AG08396 (cell line): ENCODE data around the gene MAML1.
"Not testable (repeated sequence)": the region's sequence is repeated elsewhere in the genome, so short reads cannot be mapped to it uniquely, and the experiment has no call there.

Experiments used
- DNase-seq: peaks from one replicate; pipeline ENCODE4 v3.0.0; 2012; ENCODE audit warnings: low spot score, mixed read lengths

MAML1 gene, protein sequence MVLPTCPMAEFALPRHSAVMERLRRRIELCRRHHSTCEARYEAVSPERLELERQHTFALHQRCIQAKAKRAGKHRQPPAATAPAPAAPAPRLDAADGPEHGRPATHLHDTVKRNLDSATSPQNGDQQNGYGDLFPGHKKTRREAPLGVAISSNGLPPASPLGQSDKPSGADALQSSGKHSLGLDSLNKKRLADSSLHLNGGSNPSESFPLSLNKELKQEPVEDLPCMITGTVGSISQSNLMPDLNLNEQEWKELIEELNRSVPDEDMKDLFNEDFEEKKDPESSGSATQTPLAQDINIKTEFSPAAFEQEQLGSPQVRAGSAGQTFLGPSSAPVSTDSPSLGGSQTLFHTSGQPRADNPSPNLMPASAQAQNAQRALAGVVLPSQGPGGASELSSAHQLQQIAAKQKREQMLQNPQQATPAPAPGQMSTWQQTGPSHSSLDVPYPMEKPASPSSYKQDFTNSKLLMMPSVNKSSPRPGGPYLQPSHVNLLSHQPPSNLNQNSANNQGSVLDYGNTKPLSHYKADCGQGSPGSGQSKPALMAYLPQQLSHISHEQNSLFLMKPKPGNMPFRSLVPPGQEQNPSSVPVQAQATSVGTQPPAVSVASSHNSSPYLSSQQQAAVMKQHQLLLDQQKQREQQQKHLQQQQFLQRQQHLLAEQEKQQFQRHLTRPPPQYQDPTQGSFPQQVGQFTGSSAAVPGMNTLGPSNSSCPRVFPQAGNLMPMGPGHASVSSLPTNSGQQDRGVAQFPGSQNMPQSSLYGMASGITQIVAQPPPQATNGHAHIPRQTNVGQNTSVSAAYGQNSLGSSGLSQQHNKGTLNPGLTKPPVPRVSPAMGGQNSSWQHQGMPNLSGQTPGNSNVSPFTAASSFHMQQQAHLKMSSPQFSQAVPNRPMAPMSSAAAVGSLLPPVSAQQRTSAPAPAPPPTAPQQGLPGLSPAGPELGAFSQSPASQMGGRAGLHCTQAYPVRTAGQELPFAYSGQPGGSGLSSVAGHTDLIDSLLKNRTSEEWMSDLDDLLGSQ

DNA sequence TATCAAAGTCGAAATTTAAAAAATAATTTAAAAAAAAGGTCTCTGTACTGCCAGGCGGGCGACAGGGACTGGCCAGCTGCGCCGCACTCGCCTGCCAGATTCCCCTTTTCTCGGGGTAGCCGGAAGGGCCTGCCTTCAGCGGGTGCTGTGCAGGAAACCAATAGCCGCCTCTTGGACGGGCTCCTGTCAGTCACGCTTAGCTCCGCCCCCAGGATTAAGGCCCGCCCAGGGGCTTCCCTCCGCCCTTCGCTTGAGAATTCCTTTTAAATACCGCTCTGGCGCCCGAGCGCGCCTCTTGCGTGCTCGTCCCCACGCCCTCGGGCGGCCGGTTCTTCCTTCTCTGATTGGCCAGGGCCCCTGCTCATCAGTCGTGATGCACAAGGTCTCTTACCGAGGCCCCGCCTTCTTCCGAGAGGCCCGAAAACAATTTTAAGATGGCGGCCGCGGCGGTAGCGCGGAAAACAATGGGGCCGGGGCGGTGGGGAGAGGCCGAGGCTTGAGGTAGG lies at the start of gene MAML1:
MAML1 (plus strand) TSS at position 411 of the 506 bp plus-strand sequence. CDS start 291 bp downstream, outside the sequence.
- DNase-seq: peak; percentile 99

DNA sequence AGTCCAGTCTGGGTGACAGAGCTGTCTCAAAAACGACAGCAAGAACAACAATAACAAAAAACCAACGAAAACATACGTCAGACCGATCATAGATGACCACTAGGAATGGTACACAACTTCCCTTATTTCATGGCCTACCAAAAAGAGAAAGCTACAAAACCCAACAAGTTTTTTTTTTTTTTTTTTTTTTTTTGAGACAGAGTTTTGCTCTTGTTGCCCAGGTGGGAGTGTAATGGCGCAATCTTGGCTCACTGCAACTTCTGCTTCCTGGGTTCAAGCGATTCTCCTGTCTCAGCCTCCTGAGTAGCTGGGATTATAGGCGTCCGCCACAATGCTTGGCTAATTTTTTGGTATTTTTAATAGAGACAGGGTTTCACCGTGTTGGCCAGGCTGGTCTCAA lies 43.4 kb upstream of the MAML1 start:
- not testable (repeated sequence) for DNase-seq

DNA sequence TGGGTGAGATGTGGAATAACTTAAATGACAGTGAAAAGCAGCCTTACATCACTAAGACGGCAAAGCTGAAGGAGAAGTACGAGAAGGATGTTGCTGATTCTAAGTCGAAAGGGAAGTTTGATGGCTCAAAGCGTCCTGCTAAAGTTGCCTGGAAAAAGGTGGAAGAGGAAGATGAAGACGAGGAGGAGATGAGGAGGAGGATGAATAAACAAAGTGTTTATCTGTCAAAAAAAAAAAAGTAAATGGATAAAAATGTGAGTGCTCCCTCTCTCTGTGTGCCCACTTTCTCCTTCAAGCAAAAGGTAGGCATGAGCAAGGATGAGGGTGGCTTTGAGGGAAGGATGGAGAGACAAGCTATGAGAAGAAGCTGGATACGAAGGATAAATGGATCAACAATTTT lies 38.1 kb upstream of the MAML1 start:
- DNase-seq: no peak

GRCh38 chr5:179696603-179697002 lies 36.0 kb upstream of the MAML1 start:
- DNase-seq: no peak

DNA sequence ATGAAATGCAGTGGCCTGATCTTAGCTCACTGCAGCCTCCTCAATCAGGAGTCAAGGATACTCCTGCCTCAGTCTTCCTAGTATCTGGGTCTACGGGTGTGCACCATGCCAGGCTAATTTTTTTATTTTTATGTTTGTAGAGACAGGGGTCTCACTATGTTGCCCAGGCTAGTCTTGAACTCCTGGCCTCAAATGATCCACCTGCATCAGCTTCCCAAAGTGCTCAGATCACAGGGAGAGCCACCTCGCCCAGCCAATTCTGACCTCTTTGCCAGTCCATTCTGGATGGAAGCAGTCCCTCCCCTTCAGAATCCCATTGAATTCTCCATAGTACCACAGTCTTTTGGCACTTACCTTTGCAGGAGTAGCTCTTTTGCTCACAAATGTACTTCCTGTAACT lies 35.5 kb upstream of the MAML1 start:
- no peak for DNase-seq

DNA sequence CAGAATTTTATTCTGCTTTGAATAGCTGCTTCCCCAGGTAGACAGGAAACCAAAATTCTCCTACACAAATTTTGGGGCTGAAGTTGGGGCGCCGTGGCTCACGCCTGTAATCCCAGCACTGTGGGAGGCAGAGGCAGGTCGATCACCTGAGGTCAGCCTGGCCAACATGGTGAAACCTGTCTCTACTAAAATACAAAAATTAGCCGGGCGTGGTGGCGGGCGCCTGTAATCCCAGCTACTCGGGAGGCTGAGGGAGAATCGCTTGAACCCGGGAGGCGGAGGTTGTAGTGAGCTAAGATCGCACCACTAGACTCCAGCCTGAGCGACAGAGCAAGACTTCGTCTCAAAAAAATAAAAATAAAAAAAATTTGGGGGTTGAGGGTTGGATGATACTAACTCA lies 35.1 kb upstream of the MAML1 start:
- DNase-seq: not testable (repeated sequence)

DNA sequence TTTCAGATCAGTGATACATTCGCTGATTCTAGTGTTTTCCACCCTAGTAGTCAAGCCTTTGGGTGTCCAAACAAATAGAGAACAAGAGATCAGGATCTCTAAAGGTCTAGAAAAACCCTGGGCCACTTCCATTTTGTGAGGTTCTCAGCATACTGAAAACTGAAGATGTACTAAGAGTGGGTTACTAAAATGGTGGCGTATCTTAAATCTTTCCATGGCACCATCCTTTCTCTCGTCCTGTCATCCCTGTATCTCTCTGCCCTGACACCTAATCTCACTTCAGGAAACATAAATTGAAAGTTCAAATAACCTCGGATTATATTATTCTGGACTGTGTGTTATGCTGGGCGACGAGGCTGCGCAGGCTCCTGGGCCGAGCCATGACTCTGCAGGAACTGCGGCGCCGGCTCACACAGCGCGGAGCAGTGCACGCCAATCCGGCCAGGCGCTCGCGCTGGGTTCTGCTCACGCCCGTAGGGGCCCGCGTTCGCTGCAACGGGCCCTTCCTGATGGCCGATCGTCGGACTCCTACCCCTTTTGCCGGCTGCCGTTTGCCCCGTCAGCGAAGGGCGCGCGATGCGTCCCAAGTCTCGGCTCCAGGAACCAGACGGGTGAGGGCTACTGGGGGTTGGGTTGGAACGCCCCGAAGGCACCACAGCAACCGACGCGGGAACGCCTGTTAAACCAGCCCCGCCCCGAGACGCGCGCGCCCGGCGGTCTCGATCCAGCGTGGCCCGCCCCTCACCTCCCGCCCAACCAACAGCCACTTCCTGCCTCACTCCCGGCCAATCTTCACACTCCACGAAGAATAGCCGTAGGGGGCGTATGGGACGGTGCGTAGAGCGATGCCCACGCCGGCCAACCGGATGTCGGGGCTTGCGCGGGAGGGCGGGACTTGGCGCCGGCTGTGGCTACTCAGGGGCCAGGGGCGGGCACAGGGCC lies 34.4 kb upstream of the MAML1 start:
- peak; percentile 100 for DNase-seq

GRCh38 chr5:179698935-179699615 lies 33.5 kb upstream of the MAML1 start, which contains the start of gene CANX:
CANX (plus strand) TSS chr5:179698967; CDS start chr5:179705682, 6,715 bp downstream.
- peak; percentile 57 for DNase-seq

GRCh38 chr5:179699616-179700237 lies 32.9 kb upstream of the MAML1 start:
- DNase-seq: peak; percentile 53

DNA sequence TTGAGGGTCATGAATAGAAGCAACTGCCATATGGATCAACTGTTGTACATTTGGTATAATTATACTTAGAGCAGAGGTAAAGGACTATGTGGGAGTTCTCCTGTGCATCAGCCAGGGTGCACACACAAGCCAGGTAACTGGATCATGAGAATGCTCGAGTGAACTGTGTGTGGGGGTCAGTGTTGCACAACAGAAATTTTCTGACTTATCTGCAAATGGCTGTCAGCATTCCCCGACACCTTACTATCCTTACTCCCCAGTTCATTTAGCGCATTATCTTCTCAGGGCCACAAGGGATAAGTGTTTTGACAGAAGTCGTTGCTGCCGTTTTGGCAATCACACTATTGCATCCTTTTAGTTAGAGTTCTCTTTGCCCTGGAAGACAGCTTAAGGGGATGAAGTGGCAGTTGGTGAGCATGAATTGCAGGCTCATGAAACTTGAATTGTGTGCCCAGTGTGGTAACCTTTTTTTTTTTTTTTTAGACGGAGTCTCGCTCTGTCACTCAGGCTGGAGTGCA lies 32.2 kb upstream of the MAML1 start:
- no peak for DNase-seq

DNA sequence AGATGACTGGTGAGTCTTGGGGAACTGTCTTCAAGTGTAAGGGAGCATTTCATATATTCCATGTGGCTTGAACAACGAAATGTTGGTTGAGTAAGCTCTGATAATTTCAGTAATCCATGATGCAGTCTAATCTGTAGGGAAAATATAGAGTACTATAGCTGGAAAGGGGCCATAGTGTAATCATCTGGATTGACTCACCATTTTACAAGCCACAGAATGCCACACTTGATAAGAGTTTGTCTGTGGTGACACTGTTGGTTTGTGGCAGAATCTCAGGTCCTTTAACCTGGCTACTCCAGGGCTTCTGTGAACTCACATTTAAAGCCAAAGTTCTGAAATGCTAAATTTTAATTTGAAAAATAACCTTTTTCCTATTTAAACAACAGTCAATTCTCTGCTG lies 16.3 kb upstream of the MAML1 start:
- DNase-seq: no peak

GRCh38 chr5:179720222-179720621 lies 12.4 kb upstream of the MAML1 start:
- no peak for DNase-seq

GRCh38 chr5:179724163-179724562 lies 8.5 kb upstream of the MAML1 start:
- no peak for DNase-seq

DNA sequence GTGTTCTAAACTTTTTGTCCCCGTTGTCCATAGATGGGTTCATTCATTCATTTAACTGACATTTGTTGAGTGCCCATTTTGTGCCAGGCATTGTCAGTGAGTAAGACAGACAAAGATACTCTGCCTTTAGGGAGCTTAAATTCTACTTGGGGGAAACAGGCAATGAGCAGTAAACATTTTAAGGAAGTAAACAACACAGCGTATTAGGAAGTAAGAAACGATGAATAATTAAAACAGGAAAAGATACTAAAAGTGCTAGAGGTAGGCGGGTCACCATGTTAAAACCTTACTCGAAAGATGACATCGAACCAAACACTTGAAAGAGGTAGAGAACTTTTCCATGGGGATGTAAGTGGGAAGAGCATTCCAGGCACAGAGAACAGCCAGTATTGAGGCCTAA lies 5.5 kb upstream of the MAML1 start:
- DNase-seq: no peak

GRCh38 chr5:179729303-179729702 lies 3.3 kb upstream of the MAML1 start:
- no peak for DNase-seq

- no peak for DNase-seq
These were observed 2.9 kb upstream of the MAML1 start for GRCh38 chr5:179729727-179730126.

GRCh38 chr5:179730356-179730755 lies 2.3 kb upstream of the MAML1 start:
- DNase-seq: no peak

GRCh38 chr5:179730852-179731251 lies 1.8 kb upstream of the MAML1 start:
- no peak for DNase-seq

GRCh38 chr5:179731791-179732411 lies 721 bp upstream of the MAML1 start:
- no peak for DNase-seq
